ENCODE data around the gene SYNDIG1. TPM values are rescaled to one million over a fixed set of nuclear protein-coding genes. Genes with fewer than 3 reads are reported as not detected.

Gene SYNDIG1
- total RNA-seq, 4 donors from 2014 or later = 5.1 to 15.9 (median 14.3) TPM

DNA sequence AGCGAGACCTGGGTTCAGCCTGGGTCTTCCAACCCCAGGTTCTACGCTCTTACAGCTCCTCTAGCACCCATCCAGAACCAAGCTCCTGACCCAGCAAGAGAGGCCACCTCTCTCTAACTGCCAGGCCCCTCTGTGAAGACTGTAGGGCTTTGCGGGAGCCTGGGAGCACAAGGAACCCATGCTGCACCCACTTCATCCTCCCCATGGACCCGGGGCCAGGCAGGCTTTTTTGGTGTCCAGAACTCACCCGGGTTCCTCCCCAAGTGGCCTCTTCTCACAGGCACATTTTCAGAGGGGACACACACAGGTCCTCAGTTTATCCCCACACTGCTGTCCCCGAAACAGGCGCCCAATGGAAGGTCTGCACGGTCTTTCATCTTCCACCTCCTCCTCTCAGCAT is 145.9 kb downstream of the SYNDIG1 start:
- H3K4me3 ChIP-seq = no peak overlapping the region
- H3K9me3 ChIP-seq = no peaks in the 10 kb centered on the region
- no peak for DNase-seq (ENCODE audit: low spot score in 2 of 2)
- no peaks in the 10 kb centered on the region for H3K36me3 ChIP-seq
- no peak overlapping the region for H3K27ac ChIP-seq
- WGBS, 2 donors = 83 to 91% methylated on average over 8 of the region's 8 CpGs
- H3K4me1 ChIP-seq = no peaks in the 10 kb centered on the region
- TF ChIP-seq POLR2A (IDR thresholded peaks at IDR 0.05) (no peak), EP300 (IDR thresholded peaks at IDR 0.05) (no peak)
- TF ChIP-seq, protein P1, sequence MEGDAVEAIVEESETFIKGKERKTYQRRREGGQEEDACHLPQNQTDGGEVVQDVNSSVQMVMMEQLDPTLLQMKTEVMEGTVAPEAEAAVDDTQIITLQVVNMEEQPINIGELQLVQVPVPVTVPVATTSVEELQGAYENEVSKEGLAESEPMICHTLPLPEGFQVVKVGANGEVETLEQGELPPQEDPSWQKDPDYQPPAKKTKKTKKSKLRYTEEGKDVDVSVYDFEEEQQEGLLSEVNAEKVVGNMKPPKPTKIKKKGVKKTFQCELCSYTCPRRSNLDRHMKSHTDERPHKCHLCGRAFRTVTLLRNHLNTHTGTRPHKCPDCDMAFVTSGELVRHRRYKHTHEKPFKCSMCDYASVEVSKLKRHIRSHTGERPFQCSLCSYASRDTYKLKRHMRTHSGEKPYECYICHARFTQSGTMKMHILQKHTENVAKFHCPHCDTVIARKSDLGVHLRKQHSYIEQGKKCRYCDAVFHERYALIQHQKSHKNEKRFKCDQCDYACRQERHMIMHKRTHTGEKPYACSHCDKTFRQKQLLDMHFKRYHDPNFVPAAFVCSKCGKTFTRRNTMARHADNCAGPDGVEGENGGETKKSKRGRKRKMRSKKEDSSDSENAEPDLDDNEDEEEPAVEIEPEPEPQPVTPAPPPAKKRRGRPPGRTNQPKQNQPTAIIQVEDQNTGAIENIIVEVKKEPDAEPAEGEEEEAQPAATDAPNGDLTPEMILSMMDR (IDR thresholded peaks at IDR 0.05) = no peak
- no peaks in the 10 kb centered on the region for H3K27me3 ChIP-seq

DNA sequence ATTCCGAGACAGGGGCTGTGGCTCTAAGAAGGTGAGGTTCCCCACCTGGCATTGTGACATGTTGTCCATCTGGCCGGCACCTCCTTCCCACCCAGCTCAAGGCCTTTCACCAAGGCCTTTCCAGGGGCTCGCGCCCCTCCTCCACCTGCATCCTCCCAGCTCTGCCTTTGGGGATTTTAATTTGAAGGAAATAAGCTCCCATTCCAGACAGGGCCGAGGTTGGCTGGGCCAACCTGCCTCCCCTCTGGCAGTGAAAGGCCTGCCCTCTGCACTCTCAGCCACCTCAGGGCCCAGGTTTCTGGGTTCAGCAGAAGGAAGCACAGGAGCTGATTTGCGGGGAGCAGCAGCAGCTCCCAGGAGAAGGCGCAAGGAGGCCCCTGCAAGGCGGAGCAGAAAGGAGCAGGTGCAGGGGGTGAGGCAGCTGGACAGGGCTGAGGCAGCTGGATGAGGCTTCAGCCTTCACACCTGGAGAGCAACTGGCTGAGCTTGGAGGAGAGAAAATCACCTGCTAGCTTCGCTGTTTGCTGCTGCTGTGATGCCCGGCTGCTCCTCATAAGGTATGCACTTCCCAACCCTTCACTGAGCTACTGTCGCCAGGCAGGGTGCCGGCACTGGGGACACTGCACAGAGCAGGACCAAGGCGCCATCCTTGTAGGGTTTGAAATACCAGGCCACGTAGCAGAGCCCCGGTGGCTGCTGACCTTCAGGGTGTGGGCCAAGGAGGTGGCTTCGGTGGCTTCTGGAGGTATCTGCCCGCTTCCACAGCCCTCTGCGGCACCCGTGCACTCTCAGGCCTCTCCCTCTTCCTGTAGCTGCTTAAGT is 147.0 kb downstream of the SYNDIG1 start:
- Histone ChIP-seq H3K27me3 (no peaks in the 10 kb centered on the region), H3K9me3 (no peaks in the 10 kb centered on the region), H3K36me3 (no peaks in the 10 kb centered on the region), H3K4me1 (no peaks in the 10 kb centered on the region), H3K4me3 (no peak overlapping the region), H3K27ac (no peak overlapping the region)
- WGBS, 2 donors = 87% methylated on average over 18 to 19 of the region's 19 CpGs
- DNase-seq (ENCODE audit: low spot score in 2 of 2) = no peak
- TF ChIP-seq POLR2A (IDR thresholded peaks at IDR 0.05) (no peak), EP300 (IDR thresholded peaks at IDR 0.05) (no peak)
- TF ChIP-seq, protein P1 (IDR thresholded peaks at IDR 0.05) = no peak

DNA sequence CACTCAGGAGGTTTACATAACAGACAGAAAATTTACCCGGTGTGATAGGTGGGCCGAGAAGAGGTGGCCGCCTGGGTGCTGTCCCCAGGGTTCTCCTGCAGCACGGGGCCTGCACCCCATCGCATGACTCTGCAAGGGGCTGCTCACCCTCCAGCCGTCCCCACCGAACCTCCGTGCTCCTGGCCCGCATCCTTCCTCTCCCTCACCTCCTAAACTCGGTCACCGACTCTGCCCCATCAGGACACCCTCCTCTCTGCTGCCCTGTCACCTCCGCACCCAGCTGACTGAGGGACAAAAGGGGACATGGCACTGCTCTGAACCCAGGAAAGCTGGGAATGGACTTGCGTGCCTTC is 147.6 kb downstream of the SYNDIG1 start:
- no peaks in the 10 kb centered on the region for H3K27me3 ChIP-seq
- H3K9me3 ChIP-seq = no peaks in the 10 kb centered on the region
- H3K36me3 ChIP-seq = no peaks in the 10 kb centered on the region
- no peak overlapping the region for H3K27ac ChIP-seq
- whole genome bisulfite sequencing, 2 donors = 86% methylated on average over 13 of the region's 13 CpGs
- TF ChIP-seq POLR2A (IDR thresholded peaks at IDR 0.05) = no peak
- TF ChIP-seq EP300 (IDR thresholded peaks at IDR 0.05) = no peak
- TF ChIP-seq, protein P1 (IDR thresholded peaks at IDR 0.05) = no peak
- H3K4me3 ChIP-seq = no peak overlapping the region
- DNase-seq (ENCODE audit: low spot score in 2 of 2) = no peak
- H3K4me1 ChIP-seq = no peaks in the 10 kb centered on the region

DNA sequence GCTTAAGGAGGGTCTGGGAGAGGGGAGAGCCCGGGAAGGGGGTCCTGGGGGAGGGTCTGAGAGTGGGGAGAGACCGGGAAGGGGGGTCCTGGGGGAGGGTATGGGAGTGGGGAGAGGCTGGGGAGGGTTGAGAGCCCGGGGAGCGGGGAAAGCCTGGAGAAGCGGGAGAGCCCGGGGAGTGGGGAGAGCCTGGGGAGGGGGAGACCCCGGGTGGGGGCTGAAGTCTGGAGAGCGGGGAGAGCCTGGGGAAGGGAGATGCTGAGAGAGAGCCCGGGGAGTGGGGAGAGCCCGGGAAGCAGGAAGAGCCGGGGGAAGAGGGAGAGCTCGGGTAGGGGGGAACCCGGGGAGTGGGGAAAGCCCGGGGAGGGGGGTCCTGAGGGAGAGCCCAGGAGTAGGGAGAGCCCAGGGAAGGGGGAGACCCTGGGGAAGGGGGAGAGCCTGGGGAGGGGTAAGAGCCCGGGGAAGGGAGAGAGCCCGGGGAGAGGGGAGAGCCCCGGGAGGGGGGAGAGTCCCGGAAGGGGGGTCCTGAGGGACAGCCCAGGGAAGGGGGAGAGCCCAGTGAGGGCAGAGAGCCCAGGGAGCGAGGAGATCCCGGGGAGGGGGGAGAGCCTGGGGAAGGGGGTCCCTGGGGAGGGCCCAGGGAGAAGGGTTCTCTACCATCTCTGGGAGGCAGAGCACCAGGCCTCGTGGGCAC is 148.5 kb downstream of the SYNDIG1 start:
- TF ChIP-seq EP300 (IDR thresholded peaks at IDR 0.05) (no peak), POLR2A (IDR thresholded peaks at IDR 0.05) (no peak)
- TF ChIP-seq, protein P1 (IDR thresholded peaks at IDR 0.05) = no peak
- H3K27me3 ChIP-seq = no peaks in the 10 kb centered on the region
- 67 to 72% methylated on average over 18 to 21 of the region's 21 CpGs for WGBS, 2 donors

DNA sequence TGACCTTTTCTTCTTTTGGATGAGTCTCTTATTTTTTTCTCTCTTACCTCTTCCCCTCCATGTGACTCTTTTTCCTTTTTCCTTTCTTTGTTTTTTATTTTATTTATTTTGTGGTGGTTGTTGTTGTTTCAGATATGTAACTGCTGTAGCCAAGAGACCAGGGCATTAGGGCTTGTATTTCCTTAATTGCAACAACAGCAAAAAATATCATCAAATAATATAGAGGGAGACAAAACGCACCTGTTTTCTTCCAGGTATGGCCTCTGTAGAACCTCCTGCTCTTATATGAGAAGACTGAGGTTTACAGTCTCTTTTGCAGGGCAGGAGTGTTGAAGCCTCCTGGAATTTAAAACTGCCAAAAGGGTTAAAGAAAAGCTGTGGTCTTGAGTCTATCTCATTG is 149.3 kb downstream of the SYNDIG1 start:
- Histone ChIP-seq H3K4me3 (no peak overlapping the region), H3K27ac (no peak overlapping the region), H3K4me1 (no peaks in the 10 kb centered on the region), H3K9me3 (no peaks in the 10 kb centered on the region), H3K27me3 (no peaks in the 10 kb centered on the region), H3K36me3 (no peaks in the 10 kb centered on the region)
- TF ChIP-seq, protein P1 (IDR thresholded peaks at IDR 0.05) = no peak
- TF ChIP-seq POLR2A (IDR thresholded peaks at IDR 0.05) (no peak), EP300 (IDR thresholded peaks at IDR 0.05) (no peak)
- DNase-seq (ENCODE audit: low spot score in 2 of 2) = no peak
- 75 to 94% methylated on average over 1 of the region's 1 CpG for WGBS, 2 donors

More for the DNA sequence above, 148.5 kb downstream of the SYNDIG1 start:
- no peak for DNase-seq (ENCODE audit: low spot score in 2 of 2)
- Histone ChIP-seq H3K4me3 (no peak overlapping the region), H3K4me1 (no peaks in the 10 kb centered on the region), H3K27ac (no peak overlapping the region), H3K9me3 (no peaks in the 10 kb centered on the region), H3K36me3 (no peaks in the 10 kb centered on the region)

All from tibial nerve (tissue), 4 donors.